ENCODE results near the gene TTYH1. TPM values are rescaled to one million over a fixed set of nuclear protein-coding genes. Genes with fewer than 3 reads are reported as not detected.

TTYH1 gene
- total RNA-seq, 2 donors from 2014 or later, result not detected

- DNase-seq (ENCODE audit: low spot score), result no peak
- Histone ChIP-seq H3K4me1 (ENCODE audit: control insufficient read depth in 1 of 2, low read depth in 2 of 2) (peaks cover 9 to 14% of the 10 kb centered on the region in 2 donors), H3K4me3 (no peak overlapping the region), H3K36me3 (peaks cover 91% of the 10 kb centered on the region), H3K9me3 (no peaks in the 10 kb centered on the region), H3K27me3 (replicated peaks; ENCODE audit: insufficient read depth) (no peaks in the 10 kb centered on the region), H3K27ac (no peak overlapping the region)
- TF ChIP-seq, protein P1, sequence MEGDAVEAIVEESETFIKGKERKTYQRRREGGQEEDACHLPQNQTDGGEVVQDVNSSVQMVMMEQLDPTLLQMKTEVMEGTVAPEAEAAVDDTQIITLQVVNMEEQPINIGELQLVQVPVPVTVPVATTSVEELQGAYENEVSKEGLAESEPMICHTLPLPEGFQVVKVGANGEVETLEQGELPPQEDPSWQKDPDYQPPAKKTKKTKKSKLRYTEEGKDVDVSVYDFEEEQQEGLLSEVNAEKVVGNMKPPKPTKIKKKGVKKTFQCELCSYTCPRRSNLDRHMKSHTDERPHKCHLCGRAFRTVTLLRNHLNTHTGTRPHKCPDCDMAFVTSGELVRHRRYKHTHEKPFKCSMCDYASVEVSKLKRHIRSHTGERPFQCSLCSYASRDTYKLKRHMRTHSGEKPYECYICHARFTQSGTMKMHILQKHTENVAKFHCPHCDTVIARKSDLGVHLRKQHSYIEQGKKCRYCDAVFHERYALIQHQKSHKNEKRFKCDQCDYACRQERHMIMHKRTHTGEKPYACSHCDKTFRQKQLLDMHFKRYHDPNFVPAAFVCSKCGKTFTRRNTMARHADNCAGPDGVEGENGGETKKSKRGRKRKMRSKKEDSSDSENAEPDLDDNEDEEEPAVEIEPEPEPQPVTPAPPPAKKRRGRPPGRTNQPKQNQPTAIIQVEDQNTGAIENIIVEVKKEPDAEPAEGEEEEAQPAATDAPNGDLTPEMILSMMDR (IDR thresholded peaks at IDR 0.05), result no peak
- no peak for ATAC-seq (ENCODE audit: insufficient number of reproducible peaks, low FRiP score, low read depth)
Observed at GRCh38 chr19:54457773-54458647, 42.7 kb downstream of the TTYH1 start.

DNA sequence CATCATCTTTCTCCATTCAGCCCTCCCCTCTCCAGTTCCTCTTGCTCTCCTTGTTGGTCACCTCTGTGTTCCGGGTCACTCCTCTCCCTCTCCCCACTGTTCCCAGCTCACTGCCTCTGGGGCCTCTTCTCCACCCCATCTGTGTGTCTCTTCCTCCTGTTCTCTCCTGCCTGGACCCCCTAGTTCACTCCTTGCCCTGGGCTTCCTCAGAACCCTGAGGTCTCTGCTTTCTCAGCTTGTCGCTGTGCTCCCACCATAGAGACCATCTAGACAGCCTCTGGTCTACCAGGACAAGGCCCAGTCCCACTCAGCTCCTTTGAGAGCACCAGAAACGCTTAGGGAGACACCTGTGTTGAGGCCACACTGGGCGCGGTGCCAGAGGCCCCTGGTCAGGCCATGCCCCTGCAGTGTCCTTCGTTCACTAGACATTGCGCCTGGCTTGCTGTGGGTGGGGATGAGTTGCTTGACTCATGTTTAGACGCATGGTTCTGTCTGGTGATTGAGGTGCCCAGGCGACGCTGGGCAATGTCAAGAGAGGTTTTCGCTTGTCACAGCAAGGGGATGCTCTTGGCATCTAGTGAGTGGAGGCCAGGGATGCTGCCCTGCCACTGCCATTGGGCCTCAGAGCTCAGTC lies 43.5 kb downstream of the TTYH1 start:
- H3K4me3 ChIP-seq, result no peak overlapping the region
- DNase-seq (ENCODE audit: low spot score) (no peak), ATAC-seq (ENCODE audit: insufficient number of reproducible peaks, low FRiP score, low read depth) (no peak)
- peaks cover 83% of the 10 kb centered on the region for H3K36me3 ChIP-seq
- TF ChIP-seq, protein P1 (IDR thresholded peaks at IDR 0.05), result no peak
- H3K27ac ChIP-seq, result no peak overlapping the region
- H3K9me3 ChIP-seq, result no peaks in the 10 kb centered on the region
- peaks cover 9 to 14% of the 10 kb centered on the region in 2 donors for H3K4me1 ChIP-seq (ENCODE audit: control insufficient read depth in 1 of 2, low read depth in 2 of 2)
- no peaks in the 10 kb centered on the region for H3K27me3 ChIP-seq (replicated peaks; ENCODE audit: insufficient read depth)

DNA sequence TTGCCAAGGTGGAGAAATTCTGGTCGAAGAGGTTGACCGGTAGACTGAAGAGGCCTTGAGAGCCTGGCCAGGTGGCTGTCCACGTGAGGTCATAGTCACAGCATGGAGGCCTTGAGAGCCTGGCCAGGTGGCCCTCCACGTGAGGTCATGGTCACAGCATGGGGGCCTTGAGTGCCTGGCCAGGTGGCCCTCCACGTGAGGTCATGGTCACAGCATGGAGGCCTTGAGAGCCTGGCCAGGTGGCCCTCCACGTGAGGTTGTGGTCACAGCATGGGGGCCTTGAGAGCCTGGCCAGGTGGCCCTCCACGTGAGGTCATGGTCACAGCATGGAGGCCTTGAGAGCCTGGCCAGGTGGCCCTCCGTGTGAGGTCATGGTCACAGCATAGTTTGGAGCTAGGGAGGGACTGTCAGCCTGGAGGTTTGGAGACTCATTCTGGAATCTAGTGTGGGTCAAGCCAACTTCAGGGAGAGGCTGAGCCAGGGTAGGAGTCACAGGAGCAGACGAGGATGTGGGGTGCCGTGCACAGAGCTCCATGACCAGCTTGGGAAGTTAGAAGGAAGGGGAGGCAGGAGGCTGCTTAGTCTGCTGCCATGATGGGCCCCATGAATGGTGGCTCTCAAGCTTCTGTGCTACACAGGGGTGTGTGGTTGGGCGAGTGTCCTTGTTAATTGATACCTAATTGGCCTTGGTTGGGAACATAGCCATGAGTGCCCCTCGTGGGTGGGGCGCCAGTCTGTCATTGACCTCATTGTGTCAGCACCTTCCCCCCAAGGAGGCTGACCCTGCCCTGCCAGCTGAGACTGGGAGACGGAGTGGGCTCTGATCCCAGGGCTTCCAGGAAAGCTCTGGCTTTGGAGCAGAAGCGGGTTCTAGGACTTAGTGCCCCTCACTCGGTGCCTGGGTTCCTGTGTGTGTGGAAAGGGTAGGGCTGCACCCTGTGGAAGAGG lies 44.3 kb downstream of the TTYH1 start:
- TF ChIP-seq, protein P1 (IDR thresholded peaks at IDR 0.05), result no peak
- H3K36me3 ChIP-seq, result peaks cover 75% of the 10 kb centered on the region
- H3K4me3 ChIP-seq, result no peak overlapping the region
- DNase-seq (ENCODE audit: low spot score) (no peak), ATAC-seq (ENCODE audit: insufficient number of reproducible peaks, low FRiP score, low read depth) (no peak)
- H3K4me1 ChIP-seq (ENCODE audit: control insufficient read depth in 1 of 2, low read depth in 2 of 2), result peaks cover 9 to 20% of the 10 kb centered on the region in 2 donors
- H3K27me3 ChIP-seq (replicated peaks; ENCODE audit: insufficient read depth), result no peaks in the 10 kb centered on the region
- H3K27ac ChIP-seq, result no peak overlapping the region
- no peaks in the 10 kb centered on the region for H3K9me3 ChIP-seq

GRCh38 chr19:54460230-54461005 lies 45.2 kb downstream of the TTYH1 start:
- Histone ChIP-seq H3K27me3 (replicated peaks; ENCODE audit: insufficient read depth) (no peaks in the 10 kb centered on the region), H3K27ac (no peak overlapping the region), H3K9me3 (no peaks in the 10 kb centered on the region), H3K4me3 (no peak overlapping the region), H3K36me3 (peaks cover 67% of the 10 kb centered on the region), H3K4me1 (ENCODE audit: control insufficient read depth in 1 of 2, low read depth in 2 of 2) (peaks cover 9 to 23% of the 10 kb centered on the region in 2 donors)
- TF ChIP-seq, protein P1 (IDR thresholded peaks at IDR 0.05), result no peak
- DNase-seq (ENCODE audit: low spot score), result no peak
- ATAC-seq (ENCODE audit: insufficient number of reproducible peaks, low FRiP score, low read depth), result no peak

Data from thoracic aorta (tissue), 2 donors.